ENCODE results near the gene MRPS23. TPM values are rescaled to one million over a fixed set of nuclear protein-coding genes. Genes with fewer than 3 reads are reported as not detected.
A peak's percentile ranks its signal among the peaks of the same experiment; 100 is the strongest.

Gene MRPS23
- polyA plus RNA-seq (2011; rRNA removed) (27.5 and 34.1 TPM in 2 replicates), polyA minus RNA-seq (2011; rRNA and poly(A)+ RNA removed) (13.6 and 26.1 TPM in 2 replicates)

GRCh38 chr17:57849874-57850754, at the start of gene MRPS23:
MRPS23 (minus strand) TSS chr17:57850044; CDS start chr17:57850010, 34 bp downstream.
- ChIA-PET CTCF (interaction anchor here (0.6 to 17.7 kb wide), 7 partner anchors 11 to 400 kb away, joined by 3 to 661 read pairs (median 4); no protein-coding TSS in a partner anchor), POLR2A (interaction anchor here (0.5 to 1.6 kb wide), 13 partner anchors 10 to 1038 kb away, joined by 3 to 16 read pairs (median 5); partner anchors contain the start of genes AKAP1, SRSF1 and VEZF1)
- Histone ChIP-seq H3K27me3 (ENCODE audit: control insufficient read depth, insufficient read depth, low read length) (no peaks in the 10 kb centered on the region), H3K27ac (ENCODE audit: low read depth, low read length) (peak within 1 kb of the TSS; percentile 85), H3K4me3 (ENCODE audit: low read depth, low read length) (peak within 1 kb of the TSS; percentile 99), H3K9me3 (ENCODE audit: control insufficient read depth, insufficient read depth, low read length) (no peaks in the 10 kb centered on the region; the same call in 1 of the 2 replicates)
- no peak for TF ChIP-seq CTCF (IDR thresholded peaks at IDR 0.05; ENCODE audit: low read depth, low read length)
- DNase-seq (ENCODE audit: low read depth, low spot score): peak; percentile 97

- ChIA-PET POLR2A (interaction anchor here (1.0 to 1.4 kb wide), 3 partner anchors 24 to 48 kb away, joined by 3 to 8 read pairs (median 3); no protein-coding TSS in a partner anchor), CTCF (interaction anchor here (0.8 to 2.2 kb wide), 3 partner anchors 21 to 227 kb away, joined by 4 to 8 read pairs (median 4); no protein-coding TSS in a partner anchor)
- Histone ChIP-seq H3K4me3 (ENCODE audit: low read depth, low read length) (no peak overlapping the region), H3K27me3 (ENCODE audit: control insufficient read depth, insufficient read depth, low read length) (no peaks in the 10 kb centered on the region), H3K27ac (ENCODE audit: low read depth, low read length) (peak overlapping the region; percentile 68), H3K9me3 (ENCODE audit: control insufficient read depth, insufficient read depth, low read length) (no peaks in the 10 kb centered on the region)
- TF ChIP-seq CTCF (IDR thresholded peaks at IDR 0.05; ENCODE audit: low read depth, low read length): no peak
- no peak for DNase-seq (ENCODE audit: low read depth, low spot score)
Observed at GRCh38 chr17:57899391-57899790, 49.5 kb upstream of the MRPS23 start.

- Histone ChIP-seq H3K27me3 (ENCODE audit: control insufficient read depth, insufficient read depth, low read length) (no peaks in the 10 kb centered on the region), H3K9me3 (ENCODE audit: control insufficient read depth, insufficient read depth, low read length) (no peaks in the 10 kb centered on the region), H3K27ac (ENCODE audit: low read depth, low read length) (peak overlapping the region; percentile 68), H3K4me3 (ENCODE audit: low read depth, low read length) (no peak overlapping the region)
- ChIA-PET CTCF (interaction anchor here (0.5 to 2.2 kb wide), 7 partner anchors 21 to 735 kb away, joined by 3 to 8 read pairs (median 4); no protein-coding TSS in a partner anchor), POLR2A (interaction anchor here (1.0 to 1.4 kb wide), 3 partner anchors 23 to 49 kb away, joined by 3 to 8 read pairs (median 3); no protein-coding TSS in a partner anchor)
- TF ChIP-seq CTCF (IDR thresholded peaks at IDR 0.05; ENCODE audit: low read depth, low read length): no peak
- no peak for DNase-seq (ENCODE audit: low read depth, low spot score)
Observed at GRCh38 chr17:57898487-57899311, 48.9 kb upstream of the MRPS23 start.

- no peaks in the 10 kb centered on the region for H3K27me3 ChIP-seq (ENCODE audit: control insufficient read depth, insufficient read depth, low read length)
- TF ChIP-seq CTCF (IDR thresholded peaks at IDR 0.05; ENCODE audit: low read depth, low read length): no peak
- no peak overlapping the region for H3K4me3 ChIP-seq (ENCODE audit: low read depth, low read length)
- ChIA-PET CTCF (interaction anchor here (0.5 to 1.4 kb wide), 2 partner anchors 38 to 335 kb away, joined by 3 to 5 read pairs; no protein-coding TSS in a partner anchor), POLR2A (no interaction called here)
- DNase-seq (ENCODE audit: low read depth, low spot score): no peak
- no peak overlapping the region for H3K27ac ChIP-seq (ENCODE audit: low read depth, low read length)
- H3K9me3 ChIP-seq (ENCODE audit: control insufficient read depth, insufficient read depth, low read length): no peaks in the 10 kb centered on the region; the same call in 1 of the 2 replicates
Observed at GRCh38 chr17:57895382-57896060, 45.7 kb upstream of the MRPS23 start.

Data from AG04450 (cell line).